Right renal pelvis (tissue), 4 donors: ENCODE results near the gene PRKCH. TPM values are rescaled to one million over a fixed set of nuclear protein-coding genes. Genes with fewer than 3 reads are reported as not detected.
"Not testable (repeated sequence)": the region's sequence is repeated elsewhere in the genome, so short reads cannot be mapped to it uniquely, and the experiment has no call there.

Source experiments
- DNase-seq, 4 donors: peaks; one replicate each; pipeline ENCODE4 v3.0.0-alpha.2; 2013; ENCODE audit warnings: low read depth in 4 of 4, low spot score in 3 of 4, missing footprints in 1 of 4
- polyA plus RNA-seq, 4 donors: library from polyadenylated mRNA; unstranded; fragments of 120-200 nt; gene quantifications; one replicate each; pipeline ENCODE4 v1.2.1, GENCODE V29; 2013; ENCODE audit not compliant: insufficient read length in 4 of 4

PRKCH gene
- polyA plus RNA-seq, 4 donors, result 17.2 to 19.8 (median 18.4) TPM

GRCh38 chr14:61444215-61444768 is 122.9 kb downstream of the PRKCH start:
- DNase-seq, result no peak

- no peak for DNase-seq
These were observed 130.1 kb downstream of the PRKCH start for GRCh38 chr14:61451491-61451890.

DNA sequence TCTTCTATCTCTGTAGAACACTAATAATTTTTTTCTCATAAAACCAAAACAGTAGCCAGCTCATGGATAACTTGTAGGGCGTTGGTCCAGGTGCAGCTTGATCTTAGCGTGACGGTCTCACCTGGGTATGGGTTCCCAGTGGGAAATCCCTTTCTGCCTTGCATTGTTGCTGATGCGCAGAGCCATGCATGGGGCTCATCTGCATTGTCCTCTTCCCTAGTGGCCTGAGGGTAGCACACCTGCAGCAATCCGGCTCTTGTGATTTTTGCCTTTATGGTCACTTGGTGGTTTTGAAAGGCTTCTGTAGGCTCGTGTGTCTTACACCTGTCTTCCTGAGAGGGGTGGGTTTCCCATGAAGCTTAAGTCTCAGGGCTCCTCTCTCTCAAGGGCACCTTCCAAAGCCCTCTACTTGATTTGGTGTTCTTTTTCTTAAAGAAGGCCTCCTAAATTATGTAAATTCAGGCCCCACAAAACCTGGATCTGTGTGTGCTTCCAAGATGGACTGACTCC is 130.6 kb downstream of the PRKCH start:
- no peak for DNase-seq

- DNase-seq, result no peak
These were observed 131.1 kb downstream of the PRKCH start for GRCh38 chr14:61452452-61452851.

- DNase-seq, result no peak
These were observed 131.9 kb downstream of the PRKCH start for GRCh38 chr14:61453103-61453767.

GRCh38 chr14:61454545-61454944 is 133.2 kb downstream of the PRKCH start:
- DNase-seq, result no peak

- DNase-seq, result no peak
These were observed 134.0 kb downstream of the PRKCH start for GRCh38 chr14:61455351-61455750.

DNA sequence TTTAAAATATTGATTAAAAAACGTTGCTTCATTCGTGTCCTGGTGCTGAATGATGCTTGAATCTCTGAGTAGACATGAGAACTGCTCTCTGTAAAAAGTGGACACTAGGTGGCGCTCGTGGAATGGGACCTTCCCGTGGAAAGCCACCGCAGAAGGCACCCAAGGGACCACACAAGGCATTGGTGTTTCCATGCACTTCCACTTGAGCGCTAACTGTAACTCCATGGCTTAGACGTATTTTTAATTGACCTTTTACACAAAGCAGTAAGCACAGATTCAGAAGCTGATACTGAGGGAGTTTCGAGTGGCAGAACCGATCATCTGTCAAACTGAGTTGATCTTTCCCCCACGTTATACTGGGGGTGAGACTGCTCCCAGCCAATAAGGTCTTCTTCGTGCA is 135.3 kb downstream of the PRKCH start:
- peak in 2 of 4 donors; percentile 35 to 47 for DNase-seq

GRCh38 chr14:61458766-61459165 is 137.4 kb downstream of the PRKCH start:
- no peak for DNase-seq

GRCh38 chr14:61459229-61459628 is 137.8 kb downstream of the PRKCH start:
- DNase-seq, result no peak

DNA sequence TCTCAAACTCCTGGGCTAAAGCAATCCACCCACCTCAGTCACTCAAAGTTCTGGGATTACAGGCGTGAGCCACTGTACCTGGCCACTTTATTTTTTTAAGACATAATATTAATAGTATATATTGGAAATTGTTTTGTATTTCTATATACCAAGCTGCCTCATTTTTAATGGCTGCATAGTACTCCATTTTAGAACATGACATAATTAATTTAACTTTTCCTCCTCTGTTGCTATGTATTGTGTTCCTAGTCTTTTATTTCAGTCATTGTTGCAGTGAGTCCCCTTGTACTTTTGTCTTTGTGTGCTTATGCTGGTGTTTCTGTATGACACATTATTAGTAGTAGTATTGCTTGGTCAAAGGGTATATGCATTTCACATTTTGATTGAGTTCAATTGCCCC is 138.7 kb downstream of the PRKCH start:
- DNase-seq, result no peak

DNA sequence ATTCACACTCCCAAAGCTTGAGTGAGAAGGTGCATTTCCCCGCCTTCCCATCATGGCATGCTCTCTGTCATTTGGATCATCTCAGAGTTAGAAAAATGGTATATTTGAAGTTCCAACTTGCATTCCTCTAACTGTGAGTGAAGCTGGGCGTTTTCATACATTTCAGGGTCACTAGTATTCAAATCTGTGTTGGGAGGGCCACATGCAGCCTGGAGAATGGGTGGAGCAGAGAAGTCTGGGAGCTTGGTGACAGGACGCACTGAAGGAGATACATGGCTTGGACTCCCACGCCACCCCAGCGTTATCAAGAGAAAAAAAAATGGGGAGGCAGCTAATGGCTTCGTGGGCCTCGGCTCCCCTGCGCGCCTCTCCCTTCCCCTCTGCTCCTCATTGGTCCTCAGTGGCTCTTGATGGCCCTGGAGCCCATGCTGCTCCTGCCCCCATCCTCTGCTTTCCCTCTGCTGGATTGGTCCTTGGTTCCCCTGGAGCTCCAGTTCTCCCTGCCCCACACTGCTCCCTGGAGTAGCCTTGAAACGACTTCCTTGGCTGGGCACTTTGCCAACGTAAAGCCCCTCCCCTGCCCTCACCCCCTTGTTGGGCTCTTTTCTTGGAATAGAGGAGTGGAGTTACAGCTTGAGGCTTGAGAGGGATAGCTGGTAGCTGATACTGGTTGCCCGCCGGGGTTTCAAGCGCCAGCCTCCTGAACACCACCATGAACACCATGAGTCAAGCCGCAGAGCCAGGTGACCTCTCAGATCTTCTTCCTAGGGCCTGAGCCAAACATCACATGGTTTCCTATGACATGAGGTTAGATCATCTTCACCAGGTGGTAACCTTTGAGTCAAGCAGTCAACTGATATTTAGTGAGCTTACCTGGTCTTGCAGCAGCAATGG is 139.6 kb downstream of the PRKCH start:
- no peak for DNase-seq

DNA sequence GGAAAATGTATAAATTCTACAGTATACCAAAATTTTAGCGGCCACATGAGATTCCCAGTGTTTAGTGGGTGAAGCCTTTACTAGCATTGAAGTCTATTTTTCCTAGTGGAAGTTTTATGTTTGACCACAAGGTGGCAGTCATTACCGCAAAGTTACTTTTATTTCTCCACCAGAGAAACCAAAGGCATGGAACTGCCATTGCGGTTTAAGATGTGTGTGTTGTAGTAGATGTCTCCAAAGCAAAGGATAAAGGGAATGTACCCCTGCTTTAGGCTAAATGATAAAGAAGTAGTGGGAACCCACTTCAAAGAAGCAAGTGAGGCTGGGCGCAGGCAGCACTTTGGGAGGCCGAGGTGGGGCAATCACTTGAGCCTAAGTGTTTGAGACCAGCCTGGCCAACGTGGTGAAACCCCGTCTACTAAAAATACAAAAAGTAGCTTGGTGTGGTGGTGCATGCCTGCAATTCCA is 140.5 kb downstream of the PRKCH start:
- DNase-seq, result peak; percentile 59 to 70 (median 65)

DNA sequence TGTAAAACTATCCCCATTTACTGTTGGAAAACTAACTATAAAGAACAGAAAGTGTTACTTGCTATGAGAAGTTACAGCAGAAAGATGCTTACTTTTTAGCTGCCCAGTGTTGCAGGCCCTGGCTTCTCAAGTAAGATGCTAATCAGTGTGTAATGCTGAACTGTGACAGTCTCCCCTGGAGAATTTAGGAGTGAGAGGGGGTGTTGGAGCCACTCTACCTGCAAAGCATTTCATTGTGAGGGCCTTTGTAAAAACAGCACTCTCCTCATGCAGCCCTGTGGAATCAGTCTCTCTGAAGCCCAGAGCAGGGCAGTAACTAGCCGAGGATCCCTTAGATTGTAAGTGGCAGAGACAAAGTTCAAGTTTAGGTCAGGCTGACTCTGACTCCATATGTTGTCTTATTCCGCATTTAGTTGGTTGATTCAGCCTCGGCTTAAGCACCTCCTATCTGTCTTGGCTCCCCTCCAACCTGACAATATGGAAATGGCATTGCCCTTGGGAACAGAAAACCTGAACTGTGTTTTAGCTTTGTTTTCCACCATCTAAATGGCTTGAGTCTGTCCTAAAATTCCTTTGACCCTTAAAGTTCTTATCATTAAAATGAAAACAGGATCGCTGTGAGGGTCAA is 141.3 kb downstream of the PRKCH start:
- DNase-seq, result no peak

DNA sequence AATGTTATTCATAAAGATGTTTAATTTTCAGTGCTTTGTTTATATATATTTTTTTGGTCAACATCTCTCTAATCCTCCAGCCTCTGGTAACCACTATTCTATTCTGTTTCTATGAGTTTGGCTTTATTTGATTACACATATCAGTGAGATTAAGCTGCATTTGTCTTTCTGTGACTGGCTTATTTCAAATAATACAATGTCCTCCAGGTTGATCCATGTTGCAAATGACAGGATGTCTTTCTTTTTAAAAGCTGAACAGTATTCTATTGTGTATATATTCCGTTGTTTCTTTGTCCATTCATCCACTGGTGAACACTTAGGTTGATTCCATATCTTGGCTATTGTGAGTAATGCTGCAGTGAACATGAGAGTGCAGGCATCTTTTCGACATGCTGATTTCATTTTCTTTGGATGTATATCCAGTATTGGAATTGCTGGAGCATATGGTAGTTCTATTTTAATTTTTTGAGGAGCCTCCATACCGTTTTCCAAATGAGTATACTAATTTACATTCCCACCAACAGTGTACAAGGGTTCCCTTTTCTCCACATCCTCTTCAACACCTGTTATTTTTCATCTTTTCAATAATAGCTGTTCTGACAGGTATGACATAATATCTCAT is 142.4 kb downstream of the PRKCH start:
- DNase-seq, result no peak

DNA sequence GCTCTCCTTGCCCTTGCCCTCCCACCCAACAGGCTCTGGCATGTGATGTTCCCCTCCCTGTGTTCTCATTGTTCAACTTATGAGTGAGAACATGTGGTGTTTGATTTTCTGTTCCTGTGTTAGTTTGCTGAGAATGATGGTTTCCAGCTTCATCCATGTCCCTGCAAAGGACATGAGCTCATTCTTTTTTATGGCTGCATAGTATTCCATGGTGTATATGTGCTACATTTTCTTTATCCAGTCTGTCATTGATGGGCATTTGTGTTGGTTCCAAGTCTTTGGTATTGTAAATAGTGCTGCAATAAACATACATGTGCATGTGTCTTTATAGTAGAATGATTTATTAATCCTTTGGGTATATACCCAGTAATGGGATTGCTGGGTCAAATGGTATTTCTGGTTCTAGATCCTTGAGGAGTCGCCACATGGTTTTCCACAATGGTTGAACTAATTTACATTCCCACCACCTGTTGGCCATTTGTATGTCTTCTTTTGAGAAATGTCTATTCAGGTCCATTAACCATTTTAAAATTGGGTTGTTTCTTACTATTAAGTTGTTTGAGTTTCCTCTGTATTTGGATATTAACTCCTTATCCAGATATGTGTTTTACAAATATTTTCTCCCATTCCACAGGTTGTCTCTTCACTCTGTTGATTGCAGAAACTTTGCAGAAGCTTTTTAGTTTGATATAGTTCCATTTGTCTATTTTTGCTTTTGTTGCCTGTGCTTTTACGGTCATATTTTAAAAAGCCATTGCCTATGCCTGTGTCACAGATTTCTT is 143.4 kb downstream of the PRKCH start:
- DNase-seq, result not testable (repeated sequence)

- no peak for DNase-seq
These were observed 145.0 kb downstream of the PRKCH start for GRCh38 chr14:61466249-61466904.

- DNase-seq, result no peak
These were observed 145.5 kb downstream of the PRKCH start for GRCh38 chr14:61466905-61467280.

DNA sequence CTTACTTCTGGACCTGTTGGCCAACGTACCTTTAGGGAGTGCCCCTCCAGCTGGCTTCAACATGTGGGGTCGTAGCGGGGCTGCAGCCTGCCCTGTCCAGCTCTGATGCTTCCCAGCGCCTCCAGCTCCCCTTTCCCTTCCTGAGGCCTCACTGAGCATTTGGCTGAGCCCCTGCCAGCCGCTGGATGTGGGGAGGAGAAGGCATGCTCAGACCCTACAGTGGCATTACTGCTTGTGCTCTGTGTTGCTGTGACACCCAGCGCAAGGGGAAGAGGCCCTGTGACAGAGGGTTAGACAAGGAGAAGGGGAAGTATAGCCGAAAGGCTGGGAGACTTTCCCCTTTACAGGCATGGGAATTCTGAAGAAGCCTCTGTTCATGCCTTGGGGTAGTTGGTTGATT is 145.9 kb downstream of the PRKCH start:
- no peak for DNase-seq
